Measurements from ENCODE around the gene MEGF10. TPM values are rescaled to one million over a fixed set of nuclear protein-coding genes. Genes with fewer than 3 reads are reported as not detected.

MEGF10 gene
- total RNA-seq, 2 experiments from 2014 or later = not detected

GRCh38 chr5:127359502-127359901 lies 68.9 kb downstream of the MEGF10 start:
- CTCF ChIA-PET = no interaction called here
- POLR2A ChIA-PET = no interaction called here

GRCh38 chr5:127363403-127363802 lies 72.8 kb downstream of the MEGF10 start:
- CTCF ChIA-PET = no interaction called here
- POLR2A ChIA-PET = no interaction called here

GRCh38 chr5:127367029-127367428 lies 76.4 kb downstream of the MEGF10 start:
- CTCF ChIA-PET = no interaction called here
- POLR2A ChIA-PET = no interaction called here

- CTCF ChIA-PET = no interaction called here
- POLR2A ChIA-PET = no interaction called here
These were observed 77.4 kb downstream of the MEGF10 start for GRCh38 chr5:127367946-127368465.

- ChIA-PET POLR2A (no interaction called here), CTCF (no interaction called here)
These were observed 79.2 kb downstream of the MEGF10 start for GRCh38 chr5:127369796-127370195.

- ChIA-PET POLR2A (no interaction called here), CTCF (no interaction called here)
These were observed 80.0 kb downstream of the MEGF10 start for GRCh38 chr5:127370631-127371030.

- CTCF ChIA-PET = no interaction called here
- POLR2A ChIA-PET = no interaction called here
These were observed 83.4 kb downstream of the MEGF10 start for GRCh38 chr5:127373858-127374491.

- POLR2A ChIA-PET = no interaction called here
These were observed 84.5 kb downstream of the MEGF10 start for GRCh38 chr5:127375124-127375523.

GRCh38 chr5:127375544-127376091 lies 85.0 kb downstream of the MEGF10 start:
- POLR2A ChIA-PET = no interaction called here
- CTCF ChIA-PET = no interaction called here

More at GRCh38 chr5:127375124-127375523, 84.5 kb downstream of the MEGF10 start:
- CTCF ChIA-PET = no interaction called here

- ChIA-PET CTCF (no interaction called here), POLR2A (no interaction called here)
These were observed 87.1 kb downstream of the MEGF10 start for GRCh38 chr5:127377651-127378050.

GRCh38 chr5:127385936-127386335 lies 95.3 kb downstream of the MEGF10 start:
- POLR2A ChIA-PET = no interaction called here
- CTCF ChIA-PET = no interaction called here

- POLR2A ChIA-PET = no interaction called here
- CTCF ChIA-PET = no interaction called here
These were observed 96.0 kb downstream of the MEGF10 start for GRCh38 chr5:127386557-127386956.

- CTCF ChIA-PET = no interaction called here
- POLR2A ChIA-PET = interaction anchor here (0.5 kb wide), 1 partner anchor 433 kb away, joined by 4 read pairs; no protein-coding TSS in a partner anchor
These were observed 99.0 kb downstream of the MEGF10 start for GRCh38 chr5:127389601-127390000.

GRCh38 chr5:127392762-127393161 lies 102.2 kb downstream of the MEGF10 start:
- POLR2A ChIA-PET = no interaction called here
- CTCF ChIA-PET = no interaction called here

GRCh38 chr5:127396490-127397155 lies 106.0 kb downstream of the MEGF10 start:
- ChIA-PET POLR2A (no interaction called here), CTCF (no interaction called here)

- POLR2A ChIA-PET = no interaction called here
These were observed 107.9 kb downstream of the MEGF10 start for GRCh38 chr5:127398508-127398907.

GRCh38 chr5:127399068-127399467 lies 108.5 kb downstream of the MEGF10 start:
- CTCF ChIA-PET = no interaction called here

More at GRCh38 chr5:127398508-127398907, 107.9 kb downstream of the MEGF10 start:
- CTCF ChIA-PET = no interaction called here

GRCh38 chr5:127400539-127400938 lies 109.9 kb downstream of the MEGF10 start:
- POLR2A ChIA-PET = no interaction called here

More at GRCh38 chr5:127399068-127399467, 108.5 kb downstream of the MEGF10 start:
- POLR2A ChIA-PET = no interaction called here

GRCh38 chr5:127400946-127401670 lies 110.5 kb downstream of the MEGF10 start:
- ChIA-PET CTCF (no interaction called here), POLR2A (interaction anchor here (0.7 kb wide), 1 partner anchor 1100 kb away, joined by 3 read pairs; no protein-coding TSS in a partner anchor)

More at GRCh38 chr5:127400539-127400938, 109.9 kb downstream of the MEGF10 start:
- CTCF ChIA-PET = no interaction called here

GRCh38 chr5:127402361-127402760 lies 111.8 kb downstream of the MEGF10 start:
- CTCF ChIA-PET = no interaction called here
- POLR2A ChIA-PET = no interaction called here

GRCh38 chr5:127404190-127404589 lies 113.6 kb downstream of the MEGF10 start:
- POLR2A ChIA-PET = no interaction called here

More at GRCh38 chr5:127404190-127404589, 113.6 kb downstream of the MEGF10 start:
- CTCF ChIA-PET = no interaction called here
